Measurements from ENCODE around the gene MAN2A2.
A peak's percentile ranks its signal among the peaks of the same experiment; 100 is the strongest.

The MAN2A2 gene

DNA sequence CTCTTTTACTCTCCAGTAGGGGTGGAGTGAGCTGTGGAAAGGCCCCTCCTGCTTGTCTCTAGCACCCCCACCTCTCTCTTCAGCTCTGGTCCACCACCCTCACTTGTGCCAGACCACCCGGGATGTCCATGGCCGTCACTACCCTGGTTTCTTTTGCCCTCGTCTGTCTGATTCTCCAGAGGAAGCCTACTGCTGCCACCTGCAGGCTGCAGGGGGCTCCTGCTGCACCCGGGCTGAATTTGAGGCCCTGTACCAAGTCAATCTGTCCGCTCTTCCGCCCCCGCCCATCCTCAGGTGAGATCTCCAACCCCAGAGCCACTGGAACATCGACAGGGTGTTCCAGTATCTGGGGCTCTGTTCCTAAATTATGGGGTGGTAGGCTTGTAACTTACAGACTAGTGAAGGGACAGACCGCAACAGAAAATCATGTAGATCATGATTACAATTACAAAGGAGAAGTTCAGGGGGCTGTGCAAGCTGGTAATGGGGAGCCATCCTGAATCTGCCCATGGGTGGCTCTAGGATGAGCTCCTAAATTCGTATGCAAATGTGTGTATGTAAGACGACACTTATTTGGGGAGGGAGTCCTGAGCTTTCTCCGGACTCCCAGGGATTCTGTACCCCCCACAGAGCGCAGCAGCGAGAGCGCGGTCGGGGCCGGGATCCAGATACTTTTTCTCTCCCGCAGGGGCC lies 31.3 kb downstream of the MAN2A2 start:
- H3K27ac ChIP-seq (ENCODE audit: insufficient read depth, low read depth, low read length, poor library complexity, severe bottlenecking), result peak overlapping the region; percentile 62
- H3K27me3 ChIP-seq (ENCODE audit: control insufficient read depth, insufficient read depth, low read length, poor library complexity, severe bottlenecking), result peaks cover 16% of the 10 kb centered on the region
- WGBS, 2 experiments, result 3% methylated on average over 19 of the region's 19 CpGs
- H3K4me1 ChIP-seq (ENCODE audit: control insufficient read depth, insufficient read depth, low read length), result peaks cover 8% of the 10 kb centered on the region
- no peaks in the 10 kb centered on the region for H3K9me3 ChIP-seq (ENCODE audit: control insufficient read depth, low read length)
- no peaks in the 10 kb centered on the region for H3K36me3 ChIP-seq (ENCODE audit: control insufficient read depth, insufficient read depth, low read length)
- peak overlapping the region; percentile 79 for H3K4me3 ChIP-seq (ENCODE audit: insufficient read depth, low read depth, low read length)

DNA sequence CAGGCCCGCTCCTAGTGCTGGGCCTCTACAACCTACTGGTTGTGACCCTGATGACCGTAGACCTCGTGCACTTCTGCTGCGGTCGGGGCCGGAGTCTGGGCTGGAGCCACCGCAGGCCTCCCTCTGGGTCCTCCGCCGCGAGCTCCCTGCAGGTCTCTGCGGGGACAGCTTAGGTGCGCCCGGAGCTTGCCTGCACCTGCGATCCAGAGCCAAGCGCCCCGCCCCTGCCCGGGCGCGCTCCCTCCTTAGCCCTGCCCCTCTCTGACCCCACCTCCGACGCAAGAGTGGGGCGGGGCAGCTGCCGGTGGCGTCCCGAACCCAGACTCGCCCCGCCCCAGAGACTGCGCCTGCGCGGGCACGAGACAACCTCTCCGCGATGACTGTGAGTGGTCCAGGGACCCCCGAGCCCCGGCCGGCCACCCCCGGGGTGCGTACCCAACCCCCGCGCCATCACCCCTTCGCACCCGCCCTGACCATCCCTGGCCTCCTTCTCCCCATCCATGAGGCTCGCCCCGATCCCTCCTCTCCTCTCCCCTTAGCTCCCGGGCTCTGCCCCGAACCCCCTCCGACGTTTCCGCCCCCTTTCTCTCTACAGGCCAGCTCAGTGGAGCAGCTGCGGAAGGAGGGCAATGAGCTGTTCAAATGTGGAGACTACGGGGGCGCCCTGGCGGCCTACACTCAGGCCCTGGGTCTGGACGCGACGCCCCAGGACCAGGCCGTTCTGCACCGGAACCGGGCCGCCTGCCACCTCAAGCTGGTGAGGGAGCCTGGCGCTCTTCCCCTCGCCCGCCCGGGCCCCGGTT lies 32.0 kb downstream of the MAN2A2 start, which contains the start of gene UNC45A:
Gene UNC45A (plus strand): TSS at position 337 of the 803 bp plus-strand sequence. CDS start 40 bp downstream, at position 377.
- H3K36me3 ChIP-seq (ENCODE audit: control insufficient read depth, insufficient read depth, low read length), result peaks cover 6% of the 10 kb centered on the region
- peaks cover 16% of the 10 kb centered on the region for H3K27me3 ChIP-seq (ENCODE audit: control insufficient read depth, insufficient read depth, low read length, poor library complexity, severe bottlenecking)
- peaks cover 8% of the 10 kb centered on the region for H3K4me1 ChIP-seq (ENCODE audit: control insufficient read depth, insufficient read depth, low read length)
- 1% methylated on average over 65 of the region's 65 CpGs for WGBS, 2 experiments
- no peaks in the 10 kb centered on the region for H3K9me3 ChIP-seq (ENCODE audit: control insufficient read depth, low read length)
- H3K27ac ChIP-seq (ENCODE audit: insufficient read depth, low read depth, low read length, poor library complexity, severe bottlenecking), result peak within 1 kb of the TSS; percentile 62
- H3K4me3 ChIP-seq (ENCODE audit: insufficient read depth, low read depth, low read length), result peak within 1 kb of the TSS; percentile 79

DNA sequence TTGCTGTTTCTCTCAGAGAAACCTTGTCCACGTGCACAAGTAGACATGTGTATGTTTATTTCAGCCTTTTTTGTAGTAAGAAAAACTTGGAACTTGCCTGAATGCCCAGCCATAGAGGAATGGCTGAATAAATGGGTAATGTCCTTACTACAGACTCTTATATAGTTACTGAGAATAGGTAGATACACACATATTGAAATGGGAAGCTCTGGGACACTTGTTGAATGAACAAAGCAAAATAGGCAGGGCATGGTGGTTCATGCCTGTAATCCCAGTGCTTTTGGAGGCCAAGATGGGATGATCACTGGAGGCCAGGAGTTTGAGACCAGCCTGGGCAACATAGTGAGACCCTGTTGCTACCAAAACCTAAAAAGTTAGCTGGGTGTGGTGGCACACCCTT lies 33.7 kb downstream of the MAN2A2 start:
- Histone ChIP-seq H3K27me3 (ENCODE audit: control insufficient read depth, insufficient read depth, low read length, poor library complexity, severe bottlenecking) (peaks cover 16% of the 10 kb centered on the region), H3K36me3 (ENCODE audit: control insufficient read depth, insufficient read depth, low read length) (peaks cover 9% of the 10 kb centered on the region), H3K9me3 (ENCODE audit: control insufficient read depth, low read length) (no peaks in the 10 kb centered on the region), H3K4me3 (ENCODE audit: insufficient read depth, low read depth, low read length) (no peak overlapping the region), H3K4me1 (ENCODE audit: control insufficient read depth, insufficient read depth, low read length) (peaks cover 8% of the 10 kb centered on the region), H3K27ac (ENCODE audit: insufficient read depth, low read depth, low read length, poor library complexity, severe bottlenecking) (no peak overlapping the region)
- WGBS, 2 experiments, result 97 to 100% methylated on average over 1 of the region's 1 CpG

DNA sequence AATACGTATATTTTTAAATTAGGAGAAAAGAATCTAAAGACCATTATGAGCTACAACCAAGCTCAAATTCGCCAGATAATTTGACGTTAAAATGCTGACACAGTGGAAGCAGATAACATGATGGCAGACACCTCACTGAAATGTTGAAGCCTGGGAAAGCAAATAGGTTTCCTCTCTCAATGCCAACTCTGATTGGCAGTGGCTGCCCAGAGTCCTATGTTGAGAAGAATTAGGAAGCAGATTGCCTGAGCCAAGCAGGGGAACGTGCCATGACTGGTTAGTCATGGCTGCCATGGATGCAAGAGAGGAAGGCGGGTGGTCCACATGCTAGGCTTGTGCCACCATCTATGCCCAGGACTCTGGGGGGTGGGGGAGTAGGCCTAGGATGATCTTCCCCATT lies 35.2 kb downstream of the MAN2A2 start:
- Histone ChIP-seq H3K27ac (ENCODE audit: insufficient read depth, low read depth, low read length, poor library complexity, severe bottlenecking) (no peak overlapping the region), H3K4me3 (ENCODE audit: insufficient read depth, low read depth, low read length) (no peak overlapping the region), H3K4me1 (ENCODE audit: control insufficient read depth, insufficient read depth, low read length) (peaks cover 8% of the 10 kb centered on the region), H3K36me3 (ENCODE audit: control insufficient read depth, insufficient read depth, low read length) (peaks cover 17% of the 10 kb centered on the region), H3K9me3 (ENCODE audit: control insufficient read depth, low read length) (no peaks in the 10 kb centered on the region), H3K27me3 (ENCODE audit: control insufficient read depth, insufficient read depth, low read length, poor library complexity, severe bottlenecking) (peaks cover 9% of the 10 kb centered on the region)
- WGBS, 2 experiments, result 92 to 98% methylated on average over 5 of the region's 5 CpGs

DNA sequence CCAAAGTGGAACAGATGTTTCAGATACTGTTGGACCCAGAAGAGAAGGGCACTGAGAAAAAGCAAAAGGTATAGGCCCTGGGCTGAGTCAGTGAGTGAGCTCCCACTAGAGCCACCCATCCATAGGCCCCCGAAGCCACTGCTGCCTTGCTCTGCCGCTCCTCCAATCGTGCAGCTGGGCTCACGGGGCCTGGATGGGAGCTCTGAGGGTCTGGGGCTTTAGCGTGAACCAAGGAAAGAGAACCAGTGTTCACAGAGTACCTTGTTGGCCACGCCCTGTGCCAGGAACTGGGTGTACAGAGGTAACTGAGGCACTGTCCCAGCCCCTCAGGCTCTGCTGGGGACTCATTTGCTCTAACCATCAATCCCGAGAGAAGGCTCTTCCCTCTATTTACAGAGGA lies 36.7 kb downstream of the MAN2A2 start:
- Histone ChIP-seq H3K4me1 (ENCODE audit: control insufficient read depth, insufficient read depth, low read length) (peaks cover 8% of the 10 kb centered on the region), H3K27ac (ENCODE audit: insufficient read depth, low read depth, low read length, poor library complexity, severe bottlenecking) (no peak overlapping the region), H3K4me3 (ENCODE audit: insufficient read depth, low read depth, low read length) (no peak overlapping the region), H3K27me3 (ENCODE audit: control insufficient read depth, insufficient read depth, low read length, poor library complexity, severe bottlenecking) (no peaks in the 10 kb centered on the region), H3K36me3 (ENCODE audit: control insufficient read depth, insufficient read depth, low read length) (peaks cover 30% of the 10 kb centered on the region), H3K9me3 (ENCODE audit: control insufficient read depth, low read length) (no peaks in the 10 kb centered on the region)
- WGBS, 2 experiments, result 96% methylated on average over 7 of the region's 7 CpGs

DNA sequence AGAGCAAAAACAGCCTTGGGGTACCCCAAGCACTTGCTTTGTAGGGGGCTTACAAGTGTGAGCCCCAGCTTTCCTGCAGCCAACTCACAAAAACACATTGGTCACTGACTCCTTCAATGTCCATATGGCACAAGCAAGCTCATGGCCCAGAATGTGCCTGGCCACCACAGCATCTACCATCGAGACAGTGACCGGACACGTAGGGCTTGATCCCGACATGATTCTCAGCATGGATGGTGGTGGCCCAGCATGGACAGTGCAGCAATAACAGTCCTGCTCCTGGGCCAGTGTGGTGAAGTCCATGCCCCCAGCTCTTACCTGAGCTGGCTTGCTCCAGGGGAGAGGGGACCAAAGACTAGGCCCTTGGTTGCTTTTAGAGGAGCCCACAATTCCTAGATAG lies 37.9 kb downstream of the MAN2A2 start:
- no peaks in the 10 kb centered on the region for H3K9me3 ChIP-seq (ENCODE audit: control insufficient read depth, low read length)
- WGBS, 2 experiments, result 95% methylated on average over 4 of the region's 4 CpGs
- peaks cover 35% of the 10 kb centered on the region for H3K36me3 ChIP-seq (ENCODE audit: control insufficient read depth, insufficient read depth, low read length)
- H3K4me3 ChIP-seq (ENCODE audit: insufficient read depth, low read depth, low read length), result no peak overlapping the region
- peaks cover 4% of the 10 kb centered on the region for H3K4me1 ChIP-seq (ENCODE audit: control insufficient read depth, insufficient read depth, low read length)
- H3K27ac ChIP-seq (ENCODE audit: insufficient read depth, low read depth, low read length, poor library complexity, severe bottlenecking), result no peak overlapping the region
- H3K27me3 ChIP-seq (ENCODE audit: control insufficient read depth, insufficient read depth, low read length, poor library complexity, severe bottlenecking), result no peaks in the 10 kb centered on the region

DNA sequence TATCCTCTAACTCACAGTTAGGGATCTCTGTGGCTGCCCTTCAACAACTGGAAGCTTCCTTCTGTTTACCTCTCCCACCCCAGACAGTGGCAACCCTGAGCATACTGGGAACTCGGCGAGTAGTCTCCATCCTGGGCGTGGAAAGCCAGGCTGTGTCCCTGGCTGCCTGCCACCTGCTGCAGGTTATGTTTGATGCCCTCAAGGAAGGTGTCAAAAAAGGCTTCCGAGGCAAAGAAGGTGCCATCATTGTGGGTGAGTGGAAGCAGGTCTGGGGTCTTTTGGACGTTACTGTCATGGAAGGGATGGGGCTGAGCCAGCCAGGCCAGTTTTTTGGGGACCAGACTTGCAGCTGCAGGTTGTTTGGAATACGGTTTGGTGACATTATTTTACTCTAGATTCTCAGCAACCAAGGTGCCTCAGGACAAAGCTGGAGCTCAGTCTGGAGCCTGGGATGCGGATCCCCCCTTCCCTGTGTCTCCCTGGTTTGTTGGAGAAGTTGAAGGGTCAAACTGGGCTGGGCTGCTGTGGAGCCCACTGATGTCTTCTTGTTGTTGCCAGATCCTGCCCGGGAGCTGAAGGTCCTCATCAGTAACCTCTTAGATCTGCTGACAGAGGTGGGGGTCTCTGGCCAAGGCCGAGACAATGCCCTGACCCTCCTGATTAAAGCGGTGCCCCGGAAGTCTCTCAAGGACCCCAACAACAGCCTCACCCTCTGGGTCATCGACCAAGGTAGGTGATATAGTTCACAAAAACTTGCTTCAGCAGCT lies 39.4 kb downstream of the MAN2A2 start:
- Histone ChIP-seq H3K9me3 (ENCODE audit: control insufficient read depth, low read length) (no peaks in the 10 kb centered on the region), H3K27me3 (ENCODE audit: control insufficient read depth, insufficient read depth, low read length, poor library complexity, severe bottlenecking) (no peaks in the 10 kb centered on the region), H3K4me3 (ENCODE audit: insufficient read depth, low read depth, low read length) (no peak overlapping the region), H3K36me3 (ENCODE audit: control insufficient read depth, insufficient read depth, low read length) (peaks cover 41% of the 10 kb centered on the region), H3K27ac (ENCODE audit: insufficient read depth, low read depth, low read length, poor library complexity, severe bottlenecking) (no peak overlapping the region), H3K4me1 (ENCODE audit: control insufficient read depth, insufficient read depth, low read length) (no peaks in the 10 kb centered on the region)
- WGBS, 2 experiments, result 96 to 98% methylated on average over 12 of the region's 12 CpGs

DNA sequence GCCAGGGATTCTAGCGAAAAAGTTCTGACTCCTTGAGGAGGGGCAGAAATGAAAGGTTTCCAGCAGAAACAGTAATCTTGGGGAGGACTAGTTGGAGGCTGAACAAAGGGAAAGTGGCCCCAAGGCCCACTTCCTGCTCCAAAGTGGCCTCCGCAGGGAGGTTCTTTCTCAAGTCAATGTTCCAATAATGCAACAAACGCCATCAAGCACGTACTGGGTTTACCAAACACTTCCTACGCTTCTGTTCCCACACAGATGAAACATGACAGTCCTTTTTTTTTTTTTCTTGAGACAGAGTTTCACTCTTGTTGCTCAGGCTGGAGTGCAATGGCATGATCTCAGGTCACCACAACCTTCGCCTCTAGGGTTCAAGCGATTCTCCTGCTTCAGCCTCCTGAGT lies 42.0 kb downstream of the MAN2A2 start:
- Histone ChIP-seq H3K27ac (ENCODE audit: insufficient read depth, low read depth, low read length, poor library complexity, severe bottlenecking) (no peak overlapping the region), H3K36me3 (ENCODE audit: control insufficient read depth, insufficient read depth, low read length) (peaks cover 55% of the 10 kb centered on the region), H3K4me1 (ENCODE audit: control insufficient read depth, insufficient read depth, low read length) (no peaks in the 10 kb centered on the region), H3K4me3 (ENCODE audit: insufficient read depth, low read depth, low read length) (no peak overlapping the region), H3K9me3 (ENCODE audit: control insufficient read depth, low read length) (no peaks in the 10 kb centered on the region), H3K27me3 (ENCODE audit: control insufficient read depth, insufficient read depth, low read length, poor library complexity, severe bottlenecking) (no peaks in the 10 kb centered on the region)
- 93% methylated on average over 7 of the region's 7 CpGs for WGBS, 2 experiments

DNA sequence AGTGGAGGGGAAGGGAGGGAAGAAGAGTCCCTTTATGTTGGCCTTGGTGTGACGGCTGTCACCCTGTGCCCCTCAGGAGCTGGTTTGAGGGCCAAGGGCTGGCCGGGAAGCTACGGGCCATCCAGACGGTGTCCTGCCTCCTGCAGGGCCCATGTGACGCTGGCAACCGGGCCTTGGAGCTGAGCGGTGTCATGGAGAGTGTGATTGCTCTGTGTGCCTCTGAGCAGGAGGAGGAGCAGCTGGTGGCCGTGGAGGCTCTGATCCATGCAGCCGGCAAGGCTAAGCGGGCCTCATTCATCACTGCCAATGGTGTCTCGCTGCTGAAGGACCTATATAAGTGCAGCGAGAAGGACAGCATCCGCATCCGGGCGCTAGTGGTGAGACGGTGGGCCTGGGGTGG lies 43.4 kb downstream of the MAN2A2 start:
- peaks cover 65% of the 10 kb centered on the region for H3K36me3 ChIP-seq (ENCODE audit: control insufficient read depth, insufficient read depth, low read length)
- 93 to 97% methylated on average over 16 of the region's 16 CpGs for WGBS, 2 experiments
- no peaks in the 10 kb centered on the region for H3K4me1 ChIP-seq (ENCODE audit: control insufficient read depth, insufficient read depth, low read length)
- no peak overlapping the region for H3K4me3 ChIP-seq (ENCODE audit: insufficient read depth, low read depth, low read length)
- no peaks in the 10 kb centered on the region for H3K27me3 ChIP-seq (ENCODE audit: control insufficient read depth, insufficient read depth, low read length, poor library complexity, severe bottlenecking)
- no peaks in the 10 kb centered on the region for H3K9me3 ChIP-seq (ENCODE audit: control insufficient read depth, low read length)
- H3K27ac ChIP-seq (ENCODE audit: insufficient read depth, low read depth, low read length, poor library complexity, severe bottlenecking), result no peak overlapping the region
